HEK293 (cell line): ENCODE measurements around the gene ADAMTS14.

Experiments used
- CTCF ChIA-PET: fragments of 350-600 bp; formaldehyde crosslinking; extraction: SDS; loops from one replicate; lab custom pipeline; 2021; ENCODE audit warnings: antibody characterized with exemption; lab: Yijun Ruan, JAX
- POLR2A ChIA-PET: fragments of 300-600 bp; formaldehyde crosslinking; extraction: SDS; loops from one replicate; lab custom pipeline; 2020; ENCODE audit warnings: antibody characterized with exemption, inconsistent platforms; lab: Yijun Ruan, JAX
- H3K27ac ChIP-seq: fragments of 200-500 bp; sonication (Bioruptor generic); 2 replicates; pipeline ENCODE4 v1.5.1; 2014; ENCODE audit warnings: low read depth, low read length, control low read depth, inconsistent platforms; ENCODE audit errors: extremely low read depth
- H3K36me3 ChIP-seq, 2 experiments: fragments of 200-500 bp in 1 of 2; sonication (Bioruptor generic) in 1 of 2; 1 replicate in 1 of 2; 2 replicates in 1 of 2; pipeline ENCODE4 v1.5.1; 2014 to 2017; ENCODE audit warnings: inconsistent platforms in 2 of 2, low read length in 2 of 2; ENCODE audit not compliant: control insufficient read depth in 2 of 2, insufficient read depth in 1 of 2
- H3K4me1 ChIP-seq: fragments of 200-500 bp; sonication (Bioruptor generic); 2 replicates; pipeline ENCODE4 v1.5.1; 2014; ENCODE audit warnings: mild to moderate bottlenecking, low read length, inconsistent platforms; ENCODE audit not compliant: control insufficient read depth, insufficient read depth
- H3K4me3 ChIP-seq: 2 replicates; pipeline ENCODE4 v1.5.1; 2011; ENCODE audit warnings: low read depth, mild to moderate bottlenecking, control low read depth, low read length, moderate library complexity
- H3K9me3 ChIP-seq: fragments of 200-500 bp; sonication (Bioruptor generic); 2 replicates; pipeline ENCODE4 v1.5.1; 2014; ENCODE audit warnings: low read depth, low read length, inconsistent platforms; ENCODE audit not compliant: control insufficient read depth, insufficient read depth
- EGR2 ChIP-seq: fragments of 450-650 bp; formaldehyde crosslinking; IDR thresholded peaks from 2 replicates; pipeline ENCODE4 v1.5.1; 2016; ENCODE audit warnings: low read depth, missing biosample characterization, missing genetic modification characterization
- GLIS1 ChIP-seq: fragments of 450-650 bp; formaldehyde crosslinking; IDR thresholded peaks from 2 replicates; pipeline ENCODE4 v1.5.1; 2016; ENCODE audit warnings: missing biosample characterization, missing genetic modification characterization
- SETDB1 ChIP-seq: IDR thresholded peaks from one replicate; pipeline ENCODE4 v1.6.1; 2017; ENCODE audit warnings: mild to moderate bottlenecking, low read length, moderate library complexity, mixed read lengths; ENCODE audit not compliant: insufficient read length
- ZBTB20 ChIP-seq: fragments of 450-650 bp; formaldehyde crosslinking; IDR thresholded peaks from 2 replicates; pipeline ENCODE4 v1.5.1; 2016; ENCODE audit warnings: missing biosample characterization, missing genetic modification characterization
- ZFHX2 ChIP-seq: fragments of 450-650 bp; formaldehyde crosslinking; conservative IDR thresholded peaks from 2 replicates; pipeline ENCODE4 v1.5.1; 2016; ENCODE audit warnings: missing biosample characterization, missing genetic modification characterization
- ZIC2 ChIP-seq: fragments of 450-650 bp; formaldehyde crosslinking; IDR thresholded peaks from 2 replicates; pipeline ENCODE4 v1.5.1; 2016; ENCODE audit warnings: missing biosample characterization, missing genetic modification characterization
- ZNF175 ChIP-seq: fragments of 450-650 bp; formaldehyde crosslinking; IDR thresholded peaks from 2 replicates; pipeline ENCODE4 v1.5.1; 2016; ENCODE audit warnings: missing biosample characterization, missing genetic modification characterization
- ZNF23 ChIP-seq: fragments of 450-650 bp; formaldehyde crosslinking; IDR thresholded peaks from 2 replicates; pipeline ENCODE4 v1.5.1; 2016; ENCODE audit warnings: missing biosample characterization, missing genetic modification characterization, borderline replicate concordance
- ZNF239 ChIP-seq: fragments of 450-650 bp; formaldehyde crosslinking; IDR thresholded peaks from 2 replicates; pipeline ENCODE4 v1.5.1; 2016; ENCODE audit warnings: missing biosample characterization, missing genetic modification characterization
- ZNF510 ChIP-seq: fragments of 450-650 bp; formaldehyde crosslinking; IDR thresholded peaks from 2 replicates; pipeline ENCODE4 v1.5.1; 2018; ENCODE audit warnings: mild to moderate bottlenecking, missing genetic modification characterization, missing biosample characterization; ENCODE audit not compliant: insufficient replicate concordance
- ZNF561 ChIP-seq: fragments of 450-650 bp; IDR thresholded peaks from 2 replicates; pipeline ENCODE4 v1.5.1; 2018; ENCODE audit warnings: missing biosample characterization, missing genetic modification characterization, borderline replicate concordance
- ZNF626 ChIP-seq: fragments of 450-650 bp; sonication (Bioruptor Pico); formaldehyde crosslinking; IDR thresholded peaks from 2 replicates; pipeline ENCODE4 v1.5.1; 2018; ENCODE audit warnings: missing biosample characterization, missing genetic modification characterization, inconsistent platforms
- ZNF677 ChIP-seq: fragments of 450-650 bp; IDR thresholded peaks from 2 replicates; pipeline ENCODE4 v1.5.0; 2018; ENCODE audit warnings: missing biosample characterization, mild to moderate bottlenecking, missing genetic modification characterization, moderate library complexity
- ZNF747 ChIP-seq: fragments of 450-650 bp; formaldehyde crosslinking; IDR thresholded peaks from 2 replicates; pipeline ENCODE4 v1.5.1; 2016; ENCODE audit warnings: missing biosample characterization, missing genetic modification characterization
- TF ChIP-seq, protein P1 (sequence below): fragments of 450-650 bp; formaldehyde crosslinking; IDR thresholded peaks from 2 replicates; pipeline ENCODE4 v1.5.1; 2016; ENCODE audit warnings: missing biosample characterization, missing genetic modification characterization
- TF ChIP-seq, protein P2 (sequence below): fragments of 450-650 bp; formaldehyde crosslinking; conservative IDR thresholded peaks from 2 replicates; pipeline ENCODE4 v1.5.1; 2016; ENCODE audit warnings: low read depth, missing biosample characterization, missing genetic modification characterization
- TF ChIP-seq, protein P3 (sequence below): fragments of 450-650 bp; formaldehyde crosslinking; IDR thresholded peaks from 2 replicates; pipeline ENCODE4 v1.5.1; 2016; ENCODE audit warnings: missing biosample characterization, missing genetic modification characterization
- TF ChIP-seq, protein P4 (sequence below): fragments of 450-650 bp; formaldehyde crosslinking; optimal IDR thresholded peaks from 2 replicates; pipeline ENCODE3; 2016; ENCODE audit warnings: missing biosample characterization, mild to moderate bottlenecking, missing genetic modification characterization
- TF ChIP-seq, protein P5 (sequence below): IDR thresholded peaks from 2 replicates; pipeline ENCODE4 v1.6.1; 2011; ENCODE audit warnings: mild to moderate bottlenecking, low read depth, low read length, borderline replicate concordance

The ADAMTS14 gene

DNA sequence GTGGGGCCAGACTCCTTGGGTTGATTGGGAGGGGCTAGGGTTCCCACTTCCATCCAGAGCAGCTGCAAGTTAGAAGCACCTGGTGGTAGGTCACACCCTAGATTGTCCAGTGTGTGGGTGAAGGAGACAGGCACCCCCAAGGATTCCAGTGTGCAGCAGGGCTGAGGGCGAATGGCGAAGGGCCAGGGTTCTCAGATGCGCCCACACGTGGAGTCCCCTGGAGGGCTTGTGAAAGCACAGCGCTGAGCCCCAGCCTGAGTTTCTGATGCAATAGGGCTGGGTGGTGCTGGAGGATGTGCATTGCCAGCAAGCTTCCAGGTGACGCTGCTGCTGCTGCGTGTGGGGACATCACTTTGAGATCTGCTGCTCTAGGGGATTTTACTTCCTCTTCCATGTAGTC, 87.5 kb downstream of the ADAMTS14 start:
- Histone ChIP-seq H3K27ac (no peak overlapping the region), H3K4me1 (no peaks in the 10 kb centered on the region), H3K4me3 (no peak overlapping the region), H3K36me3 (no peaks in the 10 kb centered on the region), H3K9me3 (no peaks in the 10 kb centered on the region)
- ChIA-PET CTCF (interaction anchor here (0.6 to 2.5 kb wide), 36 partner anchors 8 to 1096 kb away, joined by 3 to 17 read pairs (median 4); no protein-coding TSS in a partner anchor), POLR2A (no interaction called here)
- 0 out of 2 replicates have a peak, but pooled peaks have one; percentile 13 for TF ChIP-seq EGR2 (tag by site-specific recombination)
- no peak for TF ChIP-seq ZBTB20 (tag by site-specific recombination)
- no peak for TF ChIP-seq ZNF175
- peak; percentile 50 for TF ChIP-seq ZFHX2 (tag by site-specific recombination)
- TF ChIP-seq, protein P1, sequence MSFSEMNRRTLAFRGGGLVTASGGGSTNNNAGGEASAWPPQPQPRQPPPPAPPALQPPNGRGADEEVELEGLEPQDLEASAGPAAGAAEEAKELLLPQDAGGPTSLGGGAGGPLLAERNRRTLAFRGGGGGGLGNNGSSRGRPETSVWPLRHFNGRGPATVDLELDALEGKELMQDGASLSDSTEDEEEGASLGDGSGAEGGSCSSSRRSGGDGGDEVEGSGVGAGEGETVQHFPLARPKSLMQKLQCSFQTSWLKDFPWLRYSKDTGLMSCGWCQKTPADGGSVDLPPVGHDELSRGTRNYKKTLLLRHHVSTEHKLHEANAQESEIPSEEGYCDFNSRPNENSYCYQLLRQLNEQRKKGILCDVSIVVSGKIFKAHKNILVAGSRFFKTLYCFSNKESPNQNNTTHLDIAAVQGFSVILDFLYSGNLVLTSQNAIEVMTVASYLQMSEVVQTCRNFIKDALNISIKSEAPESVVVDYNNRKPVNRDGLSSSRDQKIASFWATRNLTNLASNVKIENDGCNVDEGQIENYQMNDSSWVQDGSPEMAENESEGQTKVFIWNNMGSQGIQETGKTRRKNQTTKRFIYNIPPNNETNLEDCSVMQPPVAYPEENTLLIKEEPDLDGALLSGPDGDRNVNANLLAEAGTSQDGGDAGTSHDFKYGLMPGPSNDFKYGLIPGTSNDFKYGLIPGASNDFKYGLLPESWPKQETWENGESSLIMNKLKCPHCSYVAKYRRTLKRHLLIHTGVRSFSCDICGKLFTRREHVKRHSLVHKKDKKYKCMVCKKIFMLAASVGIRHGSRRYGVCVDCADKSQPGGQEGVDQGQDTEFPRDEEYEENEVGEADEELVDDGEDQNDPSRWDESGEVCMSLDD (tag by site-specific recombination) = no peak
- TF ChIP-seq ZNF561 (tag by site-specific recombination) = no peak
- TF ChIP-seq, protein P2, sequence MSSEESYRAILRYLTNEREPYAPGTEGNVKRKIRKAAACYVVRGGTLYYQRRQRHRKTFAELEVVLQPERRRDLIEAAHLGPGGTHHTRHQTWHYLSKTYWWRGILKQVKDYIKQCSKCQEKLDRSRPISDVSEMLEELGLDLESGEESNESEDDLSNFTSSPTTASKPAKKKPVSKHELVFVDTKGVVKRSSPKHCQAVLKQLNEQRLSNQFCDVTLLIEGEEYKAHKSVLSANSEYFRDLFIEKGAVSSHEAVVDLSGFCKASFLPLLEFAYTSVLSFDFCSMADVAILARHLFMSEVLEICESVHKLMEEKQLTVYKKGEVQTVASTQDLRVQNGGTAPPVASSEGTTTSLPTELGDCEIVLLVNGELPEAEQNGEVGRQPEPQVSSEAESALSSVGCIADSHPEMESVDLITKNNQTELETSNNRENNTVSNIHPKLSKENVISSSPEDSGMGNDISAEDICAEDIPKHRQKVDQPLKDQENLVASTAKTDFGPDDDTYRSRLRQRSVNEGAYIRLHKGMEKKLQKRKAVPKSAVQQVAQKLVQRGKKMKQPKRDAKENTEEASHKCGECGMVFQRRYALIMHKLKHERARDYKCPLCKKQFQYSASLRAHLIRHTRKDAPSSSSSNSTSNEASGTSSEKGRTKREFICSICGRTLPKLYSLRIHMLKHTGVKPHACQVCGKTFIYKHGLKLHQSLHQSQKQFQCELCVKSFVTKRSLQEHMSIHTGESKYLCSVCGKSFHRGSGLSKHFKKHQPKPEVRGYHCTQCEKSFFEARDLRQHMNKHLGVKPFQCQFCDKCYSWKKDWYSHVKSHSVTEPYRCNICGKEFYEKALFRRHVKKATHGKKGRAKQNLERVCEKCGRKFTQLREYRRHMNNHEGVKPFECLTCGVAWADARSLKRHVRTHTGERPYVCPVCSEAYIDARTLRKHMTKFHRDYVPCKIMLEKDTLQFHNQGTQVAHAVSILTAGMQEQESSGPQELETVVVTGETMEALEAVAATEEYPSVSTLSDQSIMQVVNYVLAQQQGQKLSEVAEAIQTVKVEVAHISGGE (tag by site-specific recombination) = no peak
- TF ChIP-seq GLIS1 = peak; percentile 81
- TF ChIP-seq ZNF747 (tag by site-specific recombination) = no peak
- TF ChIP-seq, protein P3, sequence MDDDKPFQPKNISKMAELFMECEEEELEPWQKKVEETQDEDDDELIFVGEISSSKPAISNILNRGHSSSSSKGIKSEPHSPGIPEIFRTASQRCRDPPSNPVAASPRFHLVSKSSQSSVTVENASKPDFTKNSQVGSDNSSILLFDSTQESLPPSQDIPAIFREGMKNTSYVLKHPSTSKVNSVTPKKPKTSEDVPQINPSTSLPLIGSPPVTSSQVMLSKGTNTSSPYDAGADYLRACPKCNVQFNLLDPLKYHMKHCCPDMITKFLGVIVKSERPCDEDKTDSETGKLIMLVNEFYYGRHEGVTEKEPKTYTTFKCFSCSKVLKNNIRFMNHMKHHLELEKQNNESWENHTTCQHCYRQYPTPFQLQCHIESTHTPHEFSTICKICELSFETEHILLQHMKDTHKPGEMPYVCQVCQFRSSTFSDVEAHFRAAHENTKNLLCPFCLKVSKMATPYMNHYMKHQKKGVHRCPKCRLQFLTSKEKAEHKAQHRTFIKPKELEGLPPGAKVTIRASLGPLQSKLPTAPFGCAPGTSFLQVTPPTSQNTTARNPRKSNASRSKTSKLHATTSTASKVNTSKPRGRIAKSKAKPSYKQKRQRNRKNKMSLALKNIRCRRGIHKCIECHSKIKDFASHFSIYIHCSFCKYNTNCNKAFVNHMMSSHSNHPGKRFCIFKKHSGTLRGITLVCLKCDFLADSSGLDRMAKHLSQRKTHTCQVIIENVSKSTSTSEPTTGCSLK (tag by site-specific recombination) = no peak
- no peak for TF ChIP-seq ZNF677
- TF ChIP-seq, protein P4, sequence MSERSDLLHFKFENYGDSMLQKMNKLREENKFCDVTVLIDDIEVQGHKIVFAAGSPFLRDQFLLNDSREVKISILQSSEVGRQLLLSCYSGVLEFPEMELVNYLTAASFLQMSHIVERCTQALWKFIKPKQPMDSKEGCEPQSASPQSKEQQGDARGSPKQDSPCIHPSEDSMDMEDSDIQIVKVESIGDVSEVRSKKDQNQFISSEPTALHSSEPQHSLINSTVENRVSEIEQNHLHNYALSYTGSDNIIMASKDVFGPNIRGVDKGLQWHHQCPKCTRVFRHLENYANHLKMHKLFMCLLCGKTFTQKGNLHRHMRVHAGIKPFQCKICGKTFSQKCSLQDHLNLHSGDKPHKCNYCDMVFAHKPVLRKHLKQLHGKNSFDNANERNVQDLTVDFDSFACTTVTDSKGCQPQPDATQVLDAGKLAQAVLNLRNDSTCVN = no peak
- TF ChIP-seq ZNF23 (tag by site-specific recombination) = no peak
- TF ChIP-seq ZNF239 (tag by site-specific recombination) = no peak
- no peak for TF ChIP-seq SETDB1
- no peak for TF ChIP-seq ZNF626
- no peak for TF ChIP-seq ZNF510
- TF ChIP-seq, protein P5, sequence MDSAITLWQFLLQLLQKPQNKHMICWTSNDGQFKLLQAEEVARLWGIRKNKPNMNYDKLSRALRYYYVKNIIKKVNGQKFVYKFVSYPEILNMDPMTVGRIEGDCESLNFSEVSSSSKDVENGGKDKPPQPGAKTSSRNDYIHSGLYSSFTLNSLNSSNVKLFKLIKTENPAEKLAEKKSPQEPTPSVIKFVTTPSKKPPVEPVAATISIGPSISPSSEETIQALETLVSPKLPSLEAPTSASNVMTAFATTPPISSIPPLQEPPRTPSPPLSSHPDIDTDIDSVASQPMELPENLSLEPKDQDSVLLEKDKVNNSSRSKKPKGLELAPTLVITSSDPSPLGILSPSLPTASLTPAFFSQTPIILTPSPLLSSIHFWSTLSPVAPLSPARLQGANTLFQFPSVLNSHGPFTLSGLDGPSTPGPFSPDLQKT = no peak
- TF ChIP-seq ZIC2 (tag by site-specific recombination) = peak; percentile 81
- TF ChIP-seq, all 188 proteins: peak for 4
